Effector memory CD4-positive, alpha-beta T cell (primary cell): ENCODE data around the gene TENT4B.

Experiments
- DNase-seq, 3 donors: peaks; one replicate each; pipeline ENCODE4 v3.0.0-alpha.2; 2020
- H3K27ac ChIP-seq: 2 replicates; pipeline ENCODE4 v1.7.0; 2013; ENCODE audit warnings: mild to moderate bottlenecking, low read length, moderate library complexity; ENCODE audit not compliant: insufficient read depth, poor library complexity, severe bottlenecking
- H3K27me3 ChIP-seq: replicated peaks from 2 replicates; pipeline ENCODE4 v1.7.0; 2013; ENCODE audit warnings: mild to moderate bottlenecking, low read length; ENCODE audit not compliant: insufficient read depth, control insufficient read depth, poor library complexity, severe bottlenecking
- H3K36me3 ChIP-seq: 2 replicates; pipeline ENCODE4 v1.7.0; 2013; ENCODE audit warnings: mild to moderate bottlenecking, low read length, moderate library complexity; ENCODE audit not compliant: control insufficient read depth, insufficient read depth
- H3K4me1 ChIP-seq: 2 replicates; pipeline ENCODE4 v1.7.0; 2013; ENCODE audit warnings: low read length, mild to moderate bottlenecking; ENCODE audit not compliant: control insufficient read depth, insufficient read depth, poor library complexity, severe bottlenecking
- H3K4me3 ChIP-seq: 2 replicates; pipeline ENCODE4 v1.7.0; 2013; ENCODE audit warnings: low read length, low read depth, mild to moderate bottlenecking; ENCODE audit not compliant: insufficient read depth, poor library complexity, severe bottlenecking
- H3K9me3 ChIP-seq: 2 replicates; pipeline ENCODE4 v1.7.0; 2013; ENCODE audit warnings: mild to moderate bottlenecking, low read length, moderate library complexity; ENCODE audit not compliant: control insufficient read depth

The TENT4B gene

GRCh38 chr16:50269061-50269705, 116.1 kb downstream of the TENT4B start:
- Histone ChIP-seq H3K36me3 (peaks cover 7% of the 10 kb centered on the region), H3K4me3 (peak overlapping the region; percentile 2), H3K4me1 (peaks cover 74% of the 10 kb centered on the region), H3K27ac (peak overlapping the region; percentile 83), H3K27me3 (no peaks in the 10 kb centered on the region), H3K9me3 (no peaks in the 10 kb centered on the region)
- DNase-seq, result no peak

GRCh38 chr16:50269769-50270509, 116.8 kb downstream of the TENT4B start:
- Histone ChIP-seq H3K27me3 (no peaks in the 10 kb centered on the region), H3K27ac (peak overlapping the region; percentile 95), H3K4me1 (peaks cover 79% of the 10 kb centered on the region), H3K4me3 (peak overlapping the region; percentile 2), H3K36me3 (peaks cover 7% of the 10 kb centered on the region), H3K9me3 (no peaks in the 10 kb centered on the region)
- DNase-seq, result no peak

- H3K9me3 ChIP-seq, result no peaks in the 10 kb centered on the region
- no peaks in the 10 kb centered on the region for H3K27me3 ChIP-seq
- H3K4me1 ChIP-seq, result peaks cover 79% of the 10 kb centered on the region
- peak overlapping the region; percentile 95 for H3K27ac ChIP-seq
- H3K4me3 ChIP-seq, result no peak overlapping the region
- no peak for DNase-seq
- H3K36me3 ChIP-seq, result peaks cover 7% of the 10 kb centered on the region
Observed at GRCh38 chr16:50270510-50271147, 117.5 kb downstream of the TENT4B start.

- DNase-seq, result no peak
- peaks cover 7% of the 10 kb centered on the region for H3K36me3 ChIP-seq
- H3K9me3 ChIP-seq, result no peaks in the 10 kb centered on the region
- no peaks in the 10 kb centered on the region for H3K27me3 ChIP-seq
- peak overlapping the region; percentile 95 for H3K27ac ChIP-seq
- H3K4me3 ChIP-seq, result no peak overlapping the region
- peaks cover 79% of the 10 kb centered on the region for H3K4me1 ChIP-seq
Observed at GRCh38 chr16:50271148-50272041, 118.3 kb downstream of the TENT4B start.

GRCh38 chr16:50272111-50272571, 119.0 kb downstream of the TENT4B start:
- Histone ChIP-seq H3K9me3 (no peaks in the 10 kb centered on the region), H3K27ac (peak overlapping the region; percentile 95), H3K27me3 (no peaks in the 10 kb centered on the region), H3K4me3 (no peak overlapping the region), H3K4me1 (peaks cover 85% of the 10 kb centered on the region), H3K36me3 (peaks cover 7% of the 10 kb centered on the region)
- no peak for DNase-seq

GRCh38 chr16:50272687-50273381, 119.7 kb downstream of the TENT4B start:
- no peaks in the 10 kb centered on the region for H3K27me3 ChIP-seq
- no peak for DNase-seq
- H3K27ac ChIP-seq, result peak overlapping the region; percentile 95
- H3K4me1 ChIP-seq, result peaks cover 82% of the 10 kb centered on the region
- H3K9me3 ChIP-seq, result no peaks in the 10 kb centered on the region
- H3K36me3 ChIP-seq, result peaks cover 7% of the 10 kb centered on the region
- peak overlapping the region; percentile 59 for H3K4me3 ChIP-seq

- DNase-seq, result no peak
- Histone ChIP-seq H3K9me3 (no peaks in the 10 kb centered on the region), H3K27me3 (no peaks in the 10 kb centered on the region), H3K27ac (peak overlapping the region; percentile 95), H3K4me3 (peak overlapping the region; percentile 59), H3K36me3 (peaks cover 7% of the 10 kb centered on the region), H3K4me1 (peaks cover 78% of the 10 kb centered on the region)
Observed at GRCh38 chr16:50273382-50273690, 120.2 kb downstream of the TENT4B start.

GRCh38 chr16:50273888-50274325, 120.8 kb downstream of the TENT4B start:
- H3K4me3 ChIP-seq, result peak overlapping the region; percentile 59

More at GRCh38 chr16:50273888-50274325, 120.8 kb downstream of the TENT4B start:
- Histone ChIP-seq H3K27ac (peak overlapping the region; percentile 95), H3K36me3 (peaks cover 7% of the 10 kb centered on the region), H3K9me3 (no peaks in the 10 kb centered on the region), H3K4me1 (peaks cover 81% of the 10 kb centered on the region), H3K27me3 (no peaks in the 10 kb centered on the region)
- peak in 1 of 3 donors; percentile 13 for DNase-seq
